Thyroid gland (tissue), 4 donors: ENCODE measurements around the gene POMGNT1. TPM values are rescaled to one million over a fixed set of nuclear protein-coding genes. Genes with fewer than 3 reads are reported as not detected.

ENCODE experiments used
- DNase-seq, 2 donors: peaks; one replicate each; pipeline ENCODE4 v3.0.0-alpha.2; 2019
- H3K27ac ChIP-seq, 3 donors: fragments of 200-600 bp; sonication (generic); 1 replicate in 2 of 3; 2 replicates in 1 of 3; pipeline ENCODE4 v1.5.1; 2016 to 2019; ENCODE audit warnings: mild to moderate bottlenecking in 1 of 3, moderate library complexity in 1 of 3
- H3K27me3 ChIP-seq: fragments of 200-600 bp; sonication (generic); one replicate; pipeline ENCODE4 v1.5.1; 2019
- H3K36me3 ChIP-seq, 2 donors: fragments of 200-600 bp; sonication (generic); one replicate each; pipeline ENCODE4 v1.5.1; 2016 to 2019
- H3K4me1 ChIP-seq, 2 donors: fragments of 200-600 bp; sonication (generic); one replicate each; pipeline ENCODE4 v1.5.1; 2017 to 2019
- H3K4me3 ChIP-seq, 3 donors: fragments of 200-600 bp; sonication (generic); replicated peaks in 1 of 3; 1 replicate in 2 of 3; 2 replicates in 1 of 3; pipeline ENCODE4 v1.5.1; 2016; ENCODE audit warnings: mild to moderate bottlenecking in 1 of 3
- H3K9me3 ChIP-seq: fragments of 200-600 bp; sonication (generic); one replicate; pipeline ENCODE4 v1.5.1; 2017
- CTCF ChIP-seq, 6 experiments: fragments of 200-600 bp in 3 of 6; fragments of 450-650 bp in 3 of 6; sonication (generic) in 3 of 6; IDR thresholded peaks; one replicate each; pipeline ENCODE4 v1.5.1; 2016 to 2019; ENCODE audit warnings: antibody characterized with exemption in 6 of 6, mild to moderate bottlenecking in 2 of 6, inconsistent platforms in 1 of 6, moderate library complexity in 1 of 6
- POLR2A ChIP-seq, 2 donors: fragments of 450-650 bp; IDR thresholded peaks; one replicate each; pipeline ENCODE4 v1.6.1; 2017; ENCODE audit warnings: antibody characterized with exemption in 2 of 2, mild to moderate bottlenecking in 2 of 2, moderate library complexity in 1 of 2
- WGBS, 2 donors: methylation state at CpG; one replicate each; pipeline ENCODE4 v1.1.5; 2017; 5-methylcytosine and 5-hydroxymethylcytosine counted together
- intact Hi-C: fragments of 100-400 bp; cut with DNase I; formaldehyde crosslinking; loops from one replicate; pipeline ENCODE4 v1.15.1; 2023
- total RNA-seq, 4 donors: library from RNA; depleted of rRNA; stranded (reverse); fragments of >200 nt; gene quantifications; one replicate each; pipeline ENCODE4 v1.2.3, GENCODE V29; 2016

Gene POMGNT1
- total RNA-seq, 4 donors from 2014 or later: 54.2 to 90.8 (median 79.3) TPM

GRCh38 chr1:46179138-46180081 is 18.8 kb downstream of the POMGNT1 start:
- Histone ChIP-seq H3K27ac (peak overlapping the region in 1 of 3 donors; percentile 96), H3K4me3 (no peak overlapping the region), H3K27me3 (no peaks in the 10 kb centered on the region), H3K9me3 (no peaks in the 10 kb centered on the region), H3K36me3 (no peaks in the 10 kb centered on the region), H3K4me1 (peaks cover 44 to 63% of the 10 kb centered on the region in 2 donors)
- WGBS, 2 donors: 7 to 9% methylated on average over 10 of the region's 10 CpGs
- intact Hi-C loops: loop anchor here (2.0 to 5.0 kb wide), 3 partner anchors 41 to 143 kb away; no protein-coding TSS in a partner anchor
- no peak for TF ChIP-seq POLR2A (IDR thresholded peaks at IDR 0.05)
- TF ChIP-seq CTCF (IDR thresholded peaks at IDR 0.05): peak; percentile 57 to 100 (median 94)
- DNase-seq: peak; percentile 87 to 88

- Histone ChIP-seq H3K27ac (peak within 1 kb of the TSS; percentile 5 to 80 (median 72)), H3K4me3 (no peak within 1 kb of the TSS)
- 85 to 93% methylated on average over 6 to 13 of the region's 13 CpGs for WGBS, 2 donors
Measured at GRCh38 chr1:46176211-46176865, 21.9 kb downstream of the POMGNT1 start, which contains the start of gene P3R3URF. Gene P3R3URF (minus strand): TSS chr1:46176488. CDS start chr1:46176471, 17 bp downstream.

GRCh38 chr1:46175243-46175642 is 23.0 kb downstream of the POMGNT1 start:
- H3K4me1 ChIP-seq: peaks cover 35 to 60% of the 10 kb centered on the region in 2 donors
- no peak for TF ChIP-seq CTCF (IDR thresholded peaks at IDR 0.05)
- TF ChIP-seq POLR2A (IDR thresholded peaks at IDR 0.05): no peak
- no peak for DNase-seq
- no peak overlapping the region for H3K4me3 ChIP-seq
- 68 to 77% methylated on average over 3 of the region's 3 CpGs for WGBS, 2 donors
- H3K27me3 ChIP-seq: no peaks in the 10 kb centered on the region
- H3K27ac ChIP-seq: peak overlapping the region; percentile 5 to 80 (median 72)
- H3K36me3 ChIP-seq: no peaks in the 10 kb centered on the region
- intact Hi-C loops: loop anchor here (5.0 kb wide), 1 partner anchor 38 kb away; no protein-coding TSS in a partner anchor
- no peaks in the 10 kb centered on the region for H3K9me3 ChIP-seq

More at GRCh38 chr1:46176211-46176865, 21.9 kb downstream of the POMGNT1 start, which contains the start of gene P3R3URF:
- Histone ChIP-seq H3K36me3 (no peaks in the 10 kb centered on the region), H3K27me3 (no peaks in the 10 kb centered on the region), H3K4me1 (peaks cover 35 to 63% of the 10 kb centered on the region in 2 donors), H3K9me3 (no peaks in the 10 kb centered on the region)
- TF ChIP-seq POLR2A (IDR thresholded peaks at IDR 0.05) (no peak), CTCF (IDR thresholded peaks at IDR 0.05) (no peak)
- DNase-seq: no peak
- intact Hi-C loops: loop anchor here (5.0 kb wide), 1 partner anchor 39 kb away; no protein-coding TSS in a partner anchor

- no peaks in the 10 kb centered on the region for H3K9me3 ChIP-seq
- no peaks in the 10 kb centered on the region for H3K36me3 ChIP-seq
- peak; percentile 55 to 73 for DNase-seq
- TF ChIP-seq POLR2A (IDR thresholded peaks at IDR 0.05): peak in 1 of 2 donors; percentile 41
- TF ChIP-seq CTCF (IDR thresholded peaks at IDR 0.05): no peak
- 56 to 73% methylated on average over 11 of the region's 11 CpGs for WGBS, 2 donors
- H3K4me3 ChIP-seq: no peak within 1 kb of the TSS
- peaks cover 35 to 56% of the 10 kb centered on the region in 2 donors for H3K4me1 ChIP-seq
- peak within 1 kb of the TSS; percentile 5 to 80 (median 72) for H3K27ac ChIP-seq
- intact Hi-C loops: loop anchor here (5.0 kb wide), 1 partner anchor 37 kb away; no protein-coding TSS in a partner anchor
- no peaks in the 10 kb centered on the region for H3K27me3 ChIP-seq
Measured at GRCh38 chr1:46174448-46175231, 23.6 kb downstream of the POMGNT1 start, which contains the start of gene TSPAN1. Gene TSPAN1 (plus strand): TSS chr1:46175087. CDS start chr1:46181108, 6,021 bp downstream.
